ENCODE results near the gene APIP. TPM values are rescaled to one million over a fixed set of nuclear protein-coding genes. Genes with fewer than 3 reads are reported as not detected.

The APIP gene
- total and polyA plus RNA-seq, 10 of the 15 experiments (the other 5 are each of a cell fraction or from before 2014, with no cell fraction given): 26.8 to 87.1 (median 52.8) TPM

- TF ChIP-seq EED (IDR thresholded peaks at IDR 0.05; ENCODE audit: low read depth) (no peak), CEBPZ (IDR thresholded peaks at IDR 0.05; ENCODE audit: low read depth, low read length) (no peak), ZBTB40 (IDR thresholded peaks at IDR 0.05; ENCODE audit: borderline replicate concordance) (no peak), HDGF (IDR thresholded peaks at IDR 0.05) (no peak), FOS (IDR thresholded peaks at IDR 0.05; ENCODE audit: borderline replicate concordance, extremely low read depth, insufficient read length) (no peak), SMAD5 (IDR thresholded peaks at IDR 0.05; ENCODE audit: low read depth) (no peak), SREBF2 (IDR thresholded peaks at IDR 0.05; ENCODE audit: low read length) (no peak), BRCA1 (IDR thresholded peaks at IDR 0.05; ENCODE audit: low read depth, low read length) (no peak), MYB (IDR thresholded peaks at IDR 0.05; ENCODE audit: borderline replicate concordance, low read depth, low read length) (no peak), USF2 (IDR thresholded peaks at IDR 0.05; ENCODE audit: borderline replicate concordance, low read depth, low read length) (no peak), EZH2 (IDR thresholded peaks at IDR 0.05; ENCODE audit: borderline replicate concordance, control insufficient read depth, low read depth, low read length) (no peak)
Observed at GRCh38 chr11:34886609-34887008, 29.6 kb downstream of the APIP start (continued).
